WERI-Rb-1 (cell line): Measurements from ENCODE around the gene ALG12.

Experiments used
- DNase-seq: peaks from one replicate; pipeline ENCODE4 v3.0.0-alpha.2; 2020
- H3K27ac ChIP-seq: fragments of 250-450 bp; sonication (Bioruptor Pico); 2 replicates; pipeline ENCODE4 v1.5.1; 2020; ENCODE audit warnings: mild to moderate bottlenecking, moderate library complexity
- H3K27me3 ChIP-seq: fragments of 250-450 bp; sonication (Bioruptor Pico); 2 replicates; pipeline ENCODE4 v1.5.1; 2021; ENCODE audit warnings: mild to moderate bottlenecking, low read depth, moderate library complexity; ENCODE audit not compliant: insufficient read depth, severe bottlenecking
- H3K36me3 ChIP-seq: fragments of 250-450 bp; sonication (Bioruptor Pico); 2 replicates; pipeline ENCODE4 v1.5.1; 2020; ENCODE audit warnings: mild to moderate bottlenecking, moderate library complexity
- H3K4me3 ChIP-seq: 2 replicates; pipeline ENCODE4 v1.5.1; 2011; ENCODE audit warnings: low read depth, mild to moderate bottlenecking, control low read depth, low read length
- H3K9me3 ChIP-seq: fragments of 250-450 bp; sonication (Bioruptor Pico); 2 replicates; pipeline ENCODE4 v1.5.1; 2021; ENCODE audit warnings: mild to moderate bottlenecking, moderate library complexity; ENCODE audit not compliant: severe bottlenecking
- TF ChIP-seq, protein P1 (sequence below): IDR thresholded peaks from 2 replicates; pipeline ENCODE4 v1.5.1; 2011; ENCODE audit warnings: low read depth, mild to moderate bottlenecking, control low read depth, inconsistent platforms, low read length

ALG12 gene

DNA sequence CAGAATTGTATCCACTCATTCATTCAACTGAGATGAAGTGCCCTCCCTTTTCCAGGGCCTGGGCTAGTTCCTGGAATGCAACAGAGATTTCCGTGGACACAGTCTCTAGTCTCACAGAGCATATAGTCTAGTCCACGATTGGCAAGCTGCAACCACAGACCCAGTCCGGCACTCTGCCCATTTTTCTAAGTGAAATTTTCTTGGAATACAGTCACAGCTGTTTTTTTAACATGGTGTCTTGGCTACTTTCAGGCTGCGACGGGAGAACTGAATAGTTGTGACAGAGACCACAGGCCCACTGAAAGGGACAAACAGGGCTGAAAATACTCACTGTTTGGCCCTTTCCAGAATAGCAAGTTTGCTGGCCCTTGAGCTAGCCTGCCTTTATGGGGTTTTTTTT is 29.2 kb downstream of the ALG12 start:
- peaks cover 82% of the 10 kb centered on the region for H3K36me3 ChIP-seq
- DNase-seq = no peak
- H3K9me3 ChIP-seq = peaks cover 5% of the 10 kb centered on the region
- H3K27me3 ChIP-seq = no peaks in the 10 kb centered on the region
- TF ChIP-seq, protein P1, sequence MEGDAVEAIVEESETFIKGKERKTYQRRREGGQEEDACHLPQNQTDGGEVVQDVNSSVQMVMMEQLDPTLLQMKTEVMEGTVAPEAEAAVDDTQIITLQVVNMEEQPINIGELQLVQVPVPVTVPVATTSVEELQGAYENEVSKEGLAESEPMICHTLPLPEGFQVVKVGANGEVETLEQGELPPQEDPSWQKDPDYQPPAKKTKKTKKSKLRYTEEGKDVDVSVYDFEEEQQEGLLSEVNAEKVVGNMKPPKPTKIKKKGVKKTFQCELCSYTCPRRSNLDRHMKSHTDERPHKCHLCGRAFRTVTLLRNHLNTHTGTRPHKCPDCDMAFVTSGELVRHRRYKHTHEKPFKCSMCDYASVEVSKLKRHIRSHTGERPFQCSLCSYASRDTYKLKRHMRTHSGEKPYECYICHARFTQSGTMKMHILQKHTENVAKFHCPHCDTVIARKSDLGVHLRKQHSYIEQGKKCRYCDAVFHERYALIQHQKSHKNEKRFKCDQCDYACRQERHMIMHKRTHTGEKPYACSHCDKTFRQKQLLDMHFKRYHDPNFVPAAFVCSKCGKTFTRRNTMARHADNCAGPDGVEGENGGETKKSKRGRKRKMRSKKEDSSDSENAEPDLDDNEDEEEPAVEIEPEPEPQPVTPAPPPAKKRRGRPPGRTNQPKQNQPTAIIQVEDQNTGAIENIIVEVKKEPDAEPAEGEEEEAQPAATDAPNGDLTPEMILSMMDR = no peak
- no peak overlapping the region for H3K27ac ChIP-seq
- H3K4me3 ChIP-seq = no peak overlapping the region

DNA sequence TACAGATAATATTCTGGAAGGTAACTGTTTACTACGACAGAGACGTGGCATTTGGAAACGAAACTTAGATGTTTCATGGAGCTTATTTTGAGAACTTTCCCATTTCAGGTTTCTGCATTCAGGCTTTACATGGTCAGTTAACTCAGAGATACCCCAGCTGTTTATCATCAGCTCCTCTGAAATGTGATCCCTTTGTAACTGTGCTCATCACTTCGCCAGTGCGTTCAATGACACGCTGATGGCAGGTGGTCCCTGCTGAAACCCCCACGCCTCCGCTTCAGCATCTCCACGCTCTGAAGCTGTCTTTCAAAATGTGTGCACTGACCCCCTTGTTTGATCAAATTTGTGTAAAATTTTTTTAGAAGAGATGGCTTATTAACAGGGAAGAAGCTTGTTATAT is 30.5 kb downstream of the ALG12 start:
- TF ChIP-seq, protein P1 = no peak
- no peak for DNase-seq
- Histone ChIP-seq H3K27ac (no peak overlapping the region), H3K9me3 (peaks cover 5% of the 10 kb centered on the region), H3K4me3 (no peak overlapping the region), H3K27me3 (no peaks in the 10 kb centered on the region), H3K36me3 (peaks cover 89% of the 10 kb centered on the region)

DNA sequence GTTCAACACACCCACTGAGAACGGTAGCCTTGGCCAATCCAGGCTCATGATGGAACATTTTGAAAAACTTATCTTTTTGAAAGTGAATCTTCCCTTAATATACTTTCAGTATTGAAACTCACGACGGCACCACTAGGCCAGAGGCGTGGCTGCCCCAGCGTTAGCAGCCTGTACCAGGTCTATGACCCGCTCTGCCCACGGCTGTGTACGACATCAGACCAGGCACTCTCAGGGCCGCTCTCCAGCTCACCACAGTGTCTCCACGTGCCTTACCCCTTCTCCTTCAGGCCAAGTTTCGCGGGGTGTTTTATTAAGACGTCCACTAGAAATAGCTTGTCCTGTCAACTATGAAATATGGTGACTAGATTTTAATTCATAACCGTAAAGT is 31.2 kb downstream of the ALG12 start:
- peaks cover 83% of the 10 kb centered on the region for H3K36me3 ChIP-seq
- TF ChIP-seq, protein P1 = no peak
- no peak overlapping the region for H3K4me3 ChIP-seq
- H3K9me3 ChIP-seq = peaks cover 5% of the 10 kb centered on the region
- H3K27ac ChIP-seq = no peak overlapping the region
- no peaks in the 10 kb centered on the region for H3K27me3 ChIP-seq
- no peak for DNase-seq

DNA sequence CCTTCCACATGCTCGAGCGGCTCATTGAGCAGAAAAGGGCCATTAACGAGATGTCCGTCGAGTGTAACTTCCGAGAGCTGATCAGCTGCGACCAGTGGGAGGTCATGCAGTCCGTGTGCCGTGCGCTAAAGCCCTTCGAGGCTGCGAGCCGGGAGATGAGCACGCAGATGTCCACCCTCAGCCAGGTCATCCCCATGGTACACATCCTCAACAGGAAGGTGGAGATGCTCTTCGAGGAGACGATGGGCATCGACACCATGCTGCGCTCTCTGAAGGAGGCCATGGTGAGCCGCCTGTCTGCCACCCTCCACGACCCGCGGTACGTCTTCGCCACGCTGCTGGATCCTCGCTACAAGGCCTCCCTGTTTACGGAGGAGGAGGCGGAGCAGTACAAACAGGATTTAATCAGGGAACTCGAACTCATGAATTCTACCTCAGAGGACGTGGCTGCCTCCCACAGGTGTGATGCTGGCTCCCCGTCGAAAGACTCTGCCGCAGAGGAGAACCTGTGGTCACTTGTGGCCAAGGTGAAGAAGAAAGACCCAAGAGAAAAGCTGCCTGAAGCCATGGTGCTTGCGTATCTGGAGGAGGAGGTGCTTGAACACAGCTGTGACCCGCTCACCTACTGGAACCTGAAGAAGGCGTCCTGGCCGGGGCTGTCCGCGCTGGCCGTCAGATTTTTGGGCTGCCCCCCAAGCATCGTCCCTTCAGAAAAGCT is 31.7 kb downstream of the ALG12 start:
- H3K27ac ChIP-seq = no peak overlapping the region
- no peak overlapping the region for H3K4me3 ChIP-seq
- no peaks in the 10 kb centered on the region for H3K27me3 ChIP-seq
- H3K36me3 ChIP-seq = peaks cover 83% of the 10 kb centered on the region
- no peak for DNase-seq
- TF ChIP-seq, protein P1 = no peak
- peaks cover 5% of the 10 kb centered on the region for H3K9me3 ChIP-seq

DNA sequence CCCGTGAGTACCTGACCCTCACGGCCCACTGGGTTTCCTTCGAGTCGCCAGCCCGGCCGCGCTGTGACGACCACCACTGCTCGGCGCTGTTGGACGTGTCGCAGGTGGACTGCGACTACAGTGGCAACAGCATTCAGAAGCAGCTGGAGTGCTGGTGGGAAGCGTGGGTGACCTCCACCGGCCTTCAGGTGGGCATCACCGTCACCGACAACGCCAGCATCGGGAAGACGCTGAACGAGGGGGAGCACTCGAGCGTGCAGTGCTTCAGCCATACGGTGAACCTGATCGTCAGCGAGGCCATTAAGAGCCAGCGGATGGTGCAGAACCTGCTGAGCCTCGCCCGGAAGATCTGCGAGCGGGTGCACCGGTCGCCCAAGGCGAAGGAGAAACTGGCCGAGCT is 32.4 kb downstream of the ALG12 start:
- TF ChIP-seq, protein P1 = no peak
- H3K27ac ChIP-seq = no peak overlapping the region
- peaks cover 5% of the 10 kb centered on the region for H3K9me3 ChIP-seq
- H3K27me3 ChIP-seq = no peaks in the 10 kb centered on the region
- DNase-seq = no peak
- H3K36me3 ChIP-seq = peaks cover 78% of the 10 kb centered on the region
- no peak overlapping the region for H3K4me3 ChIP-seq

DNA sequence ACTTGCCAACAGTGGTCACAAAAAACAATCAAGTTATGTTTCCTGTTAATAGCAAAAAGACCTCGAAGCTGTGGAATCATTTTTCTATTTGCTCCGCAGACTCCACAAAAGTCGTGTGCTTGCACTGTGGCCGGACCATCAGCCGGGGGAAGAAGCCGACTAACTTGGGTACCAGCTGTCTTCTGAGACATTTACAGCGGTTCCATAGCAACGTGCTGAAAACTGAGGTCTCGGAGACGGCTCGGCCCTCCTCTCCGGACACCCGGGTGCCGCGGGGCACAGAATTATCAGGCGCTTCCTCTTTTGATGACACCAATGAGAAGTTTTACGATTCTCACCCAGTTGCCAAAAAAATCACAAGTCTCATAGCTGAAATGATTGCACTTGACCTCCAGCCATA is 33.0 kb downstream of the ALG12 start:
- Histone ChIP-seq H3K27me3 (no peaks in the 10 kb centered on the region), H3K4me3 (no peak overlapping the region), H3K36me3 (peaks cover 72% of the 10 kb centered on the region), H3K9me3 (peaks cover 5% of the 10 kb centered on the region), H3K27ac (no peak overlapping the region)
- TF ChIP-seq, protein P1 = no peak
- no peak for DNase-seq
